ENCODE results near the gene ARRDC4. TPM values are rescaled to one million over a fixed set of nuclear protein-coding genes. Genes with fewer than 3 reads are reported as not detected.

ARRDC4 gene
- polyA plus RNA-seq, 3 donors, result 13.0 to 40.5 (median 19.0) TPM

DNA sequence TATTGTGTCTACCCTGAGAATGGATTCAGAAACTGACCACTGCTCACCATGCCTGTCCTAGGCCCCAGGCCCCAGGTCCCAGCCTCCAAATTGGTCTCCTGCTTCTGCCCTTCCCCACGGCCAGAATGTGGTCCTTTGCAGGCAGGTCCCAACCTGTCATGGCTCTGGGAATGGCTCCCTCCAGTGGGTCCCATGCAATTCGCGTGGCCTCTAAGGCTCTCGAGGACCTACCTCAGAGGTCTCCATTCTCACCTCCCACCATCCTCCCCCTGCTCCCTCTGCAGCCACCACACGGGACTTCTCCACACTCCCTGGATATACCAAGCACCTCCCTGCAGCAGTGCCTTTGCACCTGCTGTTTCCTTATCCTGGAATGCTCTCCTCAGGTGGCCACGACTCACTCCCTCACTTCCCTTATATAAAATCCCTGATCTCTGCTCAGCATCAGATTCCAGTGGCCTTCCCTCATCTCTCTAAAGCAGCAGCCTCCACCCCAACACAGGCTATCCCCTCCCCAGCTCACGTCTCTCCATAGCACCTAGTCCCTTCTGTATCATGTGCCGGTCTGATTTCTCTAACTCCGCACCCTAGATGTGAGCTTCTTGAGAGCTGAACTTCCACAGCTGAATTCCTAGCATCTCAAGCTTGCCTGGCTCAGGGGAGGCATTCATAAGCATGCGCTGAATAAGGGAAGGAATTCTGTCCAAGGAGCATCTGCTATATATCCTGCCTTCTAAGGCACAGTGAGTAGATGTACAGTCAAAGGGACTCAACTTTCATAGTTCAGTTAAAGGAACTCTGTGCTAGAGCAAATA, 56.9 kb downstream of the ARRDC4 start:
- no peak overlapping the region for H3K9ac ChIP-seq (ENCODE audit: insufficient read depth, low read length, poor library complexity, severe bottlenecking)
- Mint-ChIP-seq H3K9me3 (no peaks in the 10 kb centered on the region), H3K4me3 (no peak overlapping the region), H3K36me3 (no peaks in the 10 kb centered on the region), H3K27ac (no peak overlapping the region), H3K4me1 (peaks cover 6% of the 10 kb centered on the region), H3K27me3 (ENCODE audit: low read depth in 3 of 3) (peaks cover 2 to 8% (median 5%) of the 10 kb centered on the region in 3 donors)
- no peak overlapping the region for H3K27ac ChIP-seq (ENCODE audit: low read depth in 1 of 2, low read length in 2 of 2)
- no peak for DNase-seq
- no peaks in the 10 kb centered on the region for H3K4me1 ChIP-seq (ENCODE audit: control insufficient read depth in 1 of 2, insufficient read depth in 2 of 2, low read length in 2 of 2)
- H3K9me3 ChIP-seq (replicated peaks in 1 of 2; ENCODE audit: control insufficient read depth in 1 of 2, insufficient read depth in 1 of 2, low read length in 2 of 2), result no peaks in the 10 kb centered on the region
- H3K36me3 ChIP-seq (replicated peaks in 1 of 2; ENCODE audit: control insufficient read depth in 1 of 2, insufficient read depth in 2 of 2, low read length in 2 of 2), result no peaks in the 10 kb centered on the region
- H3K4me2 ChIP-seq (replicated peaks; ENCODE audit: extremely low read depth, low read length, poor library complexity, severe bottlenecking), result no peak overlapping the region
- no peaks in the 10 kb centered on the region for H3K27me3 ChIP-seq (ENCODE audit: control insufficient read depth in 2 of 2, insufficient read depth in 2 of 2, low read length in 2 of 2)
- TF ChIP-seq, protein P1, sequence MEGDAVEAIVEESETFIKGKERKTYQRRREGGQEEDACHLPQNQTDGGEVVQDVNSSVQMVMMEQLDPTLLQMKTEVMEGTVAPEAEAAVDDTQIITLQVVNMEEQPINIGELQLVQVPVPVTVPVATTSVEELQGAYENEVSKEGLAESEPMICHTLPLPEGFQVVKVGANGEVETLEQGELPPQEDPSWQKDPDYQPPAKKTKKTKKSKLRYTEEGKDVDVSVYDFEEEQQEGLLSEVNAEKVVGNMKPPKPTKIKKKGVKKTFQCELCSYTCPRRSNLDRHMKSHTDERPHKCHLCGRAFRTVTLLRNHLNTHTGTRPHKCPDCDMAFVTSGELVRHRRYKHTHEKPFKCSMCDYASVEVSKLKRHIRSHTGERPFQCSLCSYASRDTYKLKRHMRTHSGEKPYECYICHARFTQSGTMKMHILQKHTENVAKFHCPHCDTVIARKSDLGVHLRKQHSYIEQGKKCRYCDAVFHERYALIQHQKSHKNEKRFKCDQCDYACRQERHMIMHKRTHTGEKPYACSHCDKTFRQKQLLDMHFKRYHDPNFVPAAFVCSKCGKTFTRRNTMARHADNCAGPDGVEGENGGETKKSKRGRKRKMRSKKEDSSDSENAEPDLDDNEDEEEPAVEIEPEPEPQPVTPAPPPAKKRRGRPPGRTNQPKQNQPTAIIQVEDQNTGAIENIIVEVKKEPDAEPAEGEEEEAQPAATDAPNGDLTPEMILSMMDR (IDR thresholded peaks at IDR 0.05), result no peak
- H4K20me1 ChIP-seq (ENCODE audit: insufficient read depth, low read length), result no peaks in the 10 kb centered on the region
- intact Hi-C loops (cut with micrococcal nuclease), result no loop called here
- no peaks in the 10 kb centered on the region for H3K79me2 ChIP-seq (ENCODE audit: insufficient read depth, low read length)
- 95% methylated on average over 9 of the region's 10 CpGs for WGBS (ENCODE audit: insufficient coverage)
- no peak overlapping the region for H2AFZ ChIP-seq (ENCODE audit: insufficient read depth, low read depth, low read length, poor library complexity, severe bottlenecking)
- H3K4me3 ChIP-seq (replicated peaks in 1 of 3; ENCODE audit: low read depth in 2 of 3, low read length in 3 of 3), result no peak overlapping the region

DNA sequence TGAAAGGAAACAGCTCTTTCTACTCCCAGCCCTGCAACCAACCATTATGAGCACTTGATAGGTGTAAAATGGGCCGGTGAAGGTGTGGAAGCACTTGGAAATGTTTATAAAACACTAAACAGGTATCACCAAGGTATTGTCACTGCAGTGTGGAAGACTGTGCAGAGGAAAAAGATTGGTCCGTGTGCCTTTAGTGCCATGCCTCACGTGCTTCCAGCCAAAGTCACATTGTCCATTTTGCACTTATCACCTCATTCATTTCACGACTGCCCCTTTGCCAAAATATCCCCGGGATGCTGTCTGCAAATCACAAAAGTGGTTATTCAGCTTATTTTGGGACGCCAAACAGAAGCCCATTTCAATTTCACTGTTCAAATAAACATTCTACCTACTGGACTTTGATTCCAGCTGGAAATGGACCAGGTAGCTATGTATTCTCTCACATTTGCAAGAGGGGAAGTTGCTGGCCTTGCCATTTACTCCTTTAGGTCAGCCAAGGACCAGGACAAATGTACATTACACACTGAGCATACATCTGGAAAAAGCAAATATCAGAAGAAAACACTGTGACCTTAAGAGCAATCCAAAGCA, 58.4 kb downstream of the ARRDC4 start:
- H3K79me2 ChIP-seq (ENCODE audit: insufficient read depth, low read length), result no peaks in the 10 kb centered on the region
- no peaks in the 10 kb centered on the region for H3K4me1 Mint-ChIP-seq
- TF ChIP-seq, protein P1 (IDR thresholded peaks at IDR 0.05), result no peak
- H3K9me3 ChIP-seq (replicated peaks in 1 of 2; ENCODE audit: control insufficient read depth in 1 of 2, insufficient read depth in 1 of 2, low read length in 2 of 2), result no peaks in the 10 kb centered on the region
- no peak overlapping the region for H3K4me2 ChIP-seq (replicated peaks; ENCODE audit: extremely low read depth, low read length, poor library complexity, severe bottlenecking)
- no peaks in the 10 kb centered on the region for H3K36me3 Mint-ChIP-seq
- H3K36me3 ChIP-seq (replicated peaks in 1 of 2; ENCODE audit: control insufficient read depth in 1 of 2, insufficient read depth in 2 of 2, low read length in 2 of 2), result no peaks in the 10 kb centered on the region
- H3K27me3 ChIP-seq (ENCODE audit: control insufficient read depth in 2 of 2, insufficient read depth in 2 of 2, low read length in 2 of 2), result no peaks in the 10 kb centered on the region
- 89% methylated on average over 3 of the region's 6 CpGs for WGBS (ENCODE audit: insufficient coverage)
- H2AFZ ChIP-seq (ENCODE audit: insufficient read depth, low read depth, low read length, poor library complexity, severe bottlenecking), result no peak overlapping the region
- H3K27ac Mint-ChIP-seq, result no peak overlapping the region
- no peak for DNase-seq
- intact Hi-C loops (cut with micrococcal nuclease), result no loop called here
- H3K4me3 ChIP-seq (replicated peaks in 1 of 3; ENCODE audit: low read depth in 2 of 3, low read length in 3 of 3), result no peak overlapping the region
- H3K4me3 Mint-ChIP-seq, result no peak overlapping the region
- no peaks in the 10 kb centered on the region for H3K4me1 ChIP-seq (ENCODE audit: control insufficient read depth in 1 of 2, insufficient read depth in 2 of 2, low read length in 2 of 2)
- no peak overlapping the region for H3K27ac ChIP-seq (ENCODE audit: low read depth in 1 of 2, low read length in 2 of 2)
- no peak overlapping the region for H3K9ac ChIP-seq (ENCODE audit: insufficient read depth, low read length, poor library complexity, severe bottlenecking)
- H4K20me1 ChIP-seq (ENCODE audit: insufficient read depth, low read length), result no peaks in the 10 kb centered on the region
- H3K9me3 Mint-ChIP-seq, result peaks cover 0 to 10% (median 3%) of the 10 kb centered on the region in 7 donors
- peaks cover 2 to 3% (median 2%) of the 10 kb centered on the region in 3 donors for H3K27me3 Mint-ChIP-seq (ENCODE audit: low read depth in 3 of 3)
